ENCODE results near the gene ABHD14A.
A peak's percentile ranks its signal among the peaks of the same experiment; 100 is the strongest.

ABHD14A gene

DNA sequence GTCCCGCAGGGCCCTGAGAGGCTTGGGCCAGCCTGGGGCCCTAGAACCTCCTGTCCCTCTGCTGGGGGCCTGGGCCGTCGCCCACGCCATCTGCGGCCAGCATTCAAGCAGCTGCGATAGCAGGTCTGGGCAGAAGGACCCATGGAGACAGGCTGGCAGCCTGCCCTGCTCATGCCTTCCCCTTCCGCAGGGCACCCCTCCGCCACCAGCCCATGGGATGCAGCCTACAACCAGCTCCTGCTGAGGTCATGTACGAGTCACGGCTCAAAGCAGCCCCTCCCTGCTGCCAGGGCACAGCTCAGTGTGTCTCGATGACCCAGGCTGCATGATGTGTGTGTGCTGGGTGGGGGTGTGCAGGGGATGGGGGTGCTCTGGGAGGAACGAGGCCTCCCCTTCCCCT lies 53.7 kb downstream of the ABHD14A start:
- ATAC-seq, result peak; percentile 51
- TF ChIP-seq SNAI2 (CRISPR knock-in tag; IDR thresholded peaks at IDR 0.05) (no peak), ZNF565 (CRISPR knock-in tag; conservative IDR thresholded peaks at IDR 0.05; ENCODE audit: low read depth) (no peak), ZFP30 (CRISPR knock-in tag; IDR thresholded peaks at IDR 0.05) (no peak), GLIS3 (CRISPR knock-in tag; IDR thresholded peaks at IDR 0.05) (no peak), CSDC2 (CRISPR knock-in tag; IDR thresholded peaks at IDR 0.05) (no peak), OSR1 (CRISPR knock-in tag; IDR thresholded peaks at IDR 0.05) (no peak), RARB (CRISPR knock-in tag; IDR thresholded peaks at IDR 0.05) (no peak), BACH2 (CRISPR knock-in tag; IDR thresholded peaks at IDR 0.05; ENCODE audit: borderline replicate concordance) (no peak), ESRRG (CRISPR knock-in tag; IDR thresholded peaks at IDR 0.05) (no peak), ARNTL (CRISPR knock-in tag; IDR thresholded peaks at IDR 0.05; ENCODE audit: borderline replicate concordance, low read depth) (no peak), PPARA (CRISPR knock-in tag; IDR thresholded peaks at IDR 0.05; ENCODE audit: borderline replicate concordance) (no peak; the same call in 1 of the 2 replicates), ZNF8 (CRISPR knock-in tag; IDR thresholded peaks at IDR 0.05) (no peak), ZC3H10 (CRISPR knock-in tag; IDR thresholded peaks at IDR 0.05) (no peak), TOX (CRISPR knock-in tag; IDR thresholded peaks at IDR 0.05; ENCODE audit: borderline replicate concordance) (no peak), ZFP3 (CRISPR knock-in tag; IDR thresholded peaks at IDR 0.05) (no peak)
- TF ChIP-seq, protein P1, sequence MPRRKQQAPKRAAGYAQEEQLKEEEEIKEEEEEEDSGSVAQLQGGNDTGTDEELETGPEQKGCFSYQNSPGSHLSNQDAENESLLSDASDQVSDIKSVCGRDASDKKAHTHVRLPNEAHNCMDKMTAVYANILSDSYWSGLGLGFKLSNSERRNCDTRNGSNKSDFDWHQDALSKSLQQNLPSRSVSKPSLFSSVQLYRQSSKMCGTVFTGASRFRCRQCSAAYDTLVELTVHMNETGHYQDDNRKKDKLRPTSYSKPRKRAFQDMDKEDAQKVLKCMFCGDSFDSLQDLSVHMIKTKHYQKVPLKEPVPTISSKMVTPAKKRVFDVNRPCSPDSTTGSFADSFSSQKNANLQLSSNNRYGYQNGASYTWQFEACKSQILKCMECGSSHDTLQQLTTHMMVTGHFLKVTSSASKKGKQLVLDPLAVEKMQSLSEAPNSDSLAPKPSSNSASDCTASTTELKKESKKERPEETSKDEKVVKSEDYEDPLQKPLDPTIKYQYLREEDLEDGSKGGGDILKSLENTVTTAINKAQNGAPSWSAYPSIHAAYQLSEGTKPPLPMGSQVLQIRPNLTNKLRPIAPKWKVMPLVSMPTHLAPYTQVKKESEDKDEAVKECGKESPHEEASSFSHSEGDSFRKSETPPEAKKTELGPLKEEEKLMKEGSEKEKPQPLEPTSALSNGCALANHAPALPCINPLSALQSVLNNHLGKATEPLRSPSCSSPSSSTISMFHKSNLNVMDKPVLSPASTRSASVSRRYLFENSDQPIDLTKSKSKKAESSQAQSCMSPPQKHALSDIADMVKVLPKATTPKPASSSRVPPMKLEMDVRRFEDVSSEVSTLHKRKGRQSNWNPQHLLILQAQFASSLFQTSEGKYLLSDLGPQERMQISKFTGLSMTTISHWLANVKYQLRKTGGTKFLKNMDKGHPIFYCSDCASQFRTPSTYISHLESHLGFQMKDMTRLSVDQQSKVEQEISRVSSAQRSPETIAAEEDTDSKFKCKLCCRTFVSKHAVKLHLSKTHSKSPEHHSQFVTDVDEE (CRISPR knock-in tag; IDR thresholded peaks at IDR 0.05), result no peak
- TF ChIP-seq, protein P2, sequence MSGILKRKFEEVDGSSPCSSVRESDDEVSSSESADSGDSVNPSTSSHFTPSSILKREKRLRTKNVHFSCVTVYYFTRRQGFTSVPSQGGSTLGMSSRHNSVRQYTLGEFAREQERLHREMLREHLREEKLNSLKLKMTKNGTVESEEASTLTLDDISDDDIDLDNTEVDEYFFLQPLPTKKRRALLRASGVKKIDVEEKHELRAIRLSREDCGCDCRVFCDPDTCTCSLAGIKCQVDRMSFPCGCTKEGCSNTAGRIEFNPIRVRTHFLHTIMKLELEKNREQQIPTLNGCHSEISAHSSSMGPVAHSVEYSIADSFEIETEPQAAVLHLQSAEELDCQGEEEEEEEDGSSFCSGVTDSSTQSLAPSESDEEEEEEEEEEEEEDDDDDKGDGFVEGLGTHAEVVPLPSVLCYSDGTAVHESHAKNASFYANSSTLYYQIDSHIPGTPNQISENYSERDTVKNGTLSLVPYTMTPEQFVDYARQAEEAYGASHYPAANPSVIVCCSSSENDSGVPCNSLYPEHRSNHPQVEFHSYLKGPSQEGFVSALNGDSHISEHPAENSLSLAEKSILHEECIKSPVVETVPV (CRISPR knock-in tag; IDR thresholded peaks at IDR 0.05), result no peak
- TF ChIP-seq, protein P3, sequence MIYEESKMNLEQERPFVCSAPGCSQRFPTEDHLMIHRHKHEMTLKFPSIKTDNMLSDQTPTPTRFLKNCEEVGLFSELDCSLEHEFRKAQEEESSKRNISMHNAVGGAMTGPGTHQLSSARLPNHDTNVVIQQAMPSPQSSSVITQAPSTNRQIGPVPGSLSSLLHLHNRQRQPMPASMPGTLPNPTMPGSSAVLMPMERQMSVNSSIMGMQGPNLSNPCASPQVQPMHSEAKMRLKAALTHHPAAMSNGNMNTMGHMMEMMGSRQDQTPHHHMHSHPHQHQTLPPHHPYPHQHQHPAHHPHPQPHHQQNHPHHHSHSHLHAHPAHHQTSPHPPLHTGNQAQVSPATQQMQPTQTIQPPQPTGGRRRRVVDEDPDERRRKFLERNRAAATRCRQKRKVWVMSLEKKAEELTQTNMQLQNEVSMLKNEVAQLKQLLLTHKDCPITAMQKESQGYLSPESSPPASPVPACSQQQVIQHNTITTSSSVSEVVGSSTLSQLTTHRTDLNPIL (CRISPR knock-in tag; IDR thresholded peaks at IDR 0.05; ENCODE audit: low read depth), result no peak
- TF ChIP-seq, protein P4, sequence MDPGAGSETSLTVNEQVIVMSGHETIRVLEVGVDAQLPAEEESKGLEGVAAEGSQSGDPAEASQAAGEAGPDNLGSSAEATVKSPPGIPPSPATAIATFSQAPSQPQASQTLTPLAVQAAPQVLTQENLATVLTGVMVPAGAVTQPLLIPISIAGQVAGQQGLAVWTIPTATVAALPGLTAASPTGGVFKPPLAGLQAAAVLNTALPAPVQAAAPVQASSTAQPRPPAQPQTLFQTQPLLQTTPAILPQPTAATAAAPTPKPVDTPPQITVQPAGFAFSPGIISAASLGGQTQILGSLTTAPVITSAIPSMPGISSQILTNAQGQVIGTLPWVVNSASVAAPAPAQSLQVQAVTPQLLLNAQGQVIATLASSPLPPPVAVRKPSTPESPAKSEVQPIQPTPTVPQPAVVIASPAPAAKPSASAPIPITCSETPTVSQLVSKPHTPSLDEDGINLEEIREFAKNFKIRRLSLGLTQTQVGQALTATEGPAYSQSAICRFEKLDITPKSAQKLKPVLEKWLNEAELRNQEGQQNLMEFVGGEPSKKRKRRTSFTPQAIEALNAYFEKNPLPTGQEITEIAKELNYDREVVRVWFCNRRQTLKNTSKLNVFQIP (CRISPR knock-in tag; IDR thresholded peaks at IDR 0.05; ENCODE audit: borderline replicate concordance, low read depth), result no peak
- TF ChIP-seq, protein P5, sequence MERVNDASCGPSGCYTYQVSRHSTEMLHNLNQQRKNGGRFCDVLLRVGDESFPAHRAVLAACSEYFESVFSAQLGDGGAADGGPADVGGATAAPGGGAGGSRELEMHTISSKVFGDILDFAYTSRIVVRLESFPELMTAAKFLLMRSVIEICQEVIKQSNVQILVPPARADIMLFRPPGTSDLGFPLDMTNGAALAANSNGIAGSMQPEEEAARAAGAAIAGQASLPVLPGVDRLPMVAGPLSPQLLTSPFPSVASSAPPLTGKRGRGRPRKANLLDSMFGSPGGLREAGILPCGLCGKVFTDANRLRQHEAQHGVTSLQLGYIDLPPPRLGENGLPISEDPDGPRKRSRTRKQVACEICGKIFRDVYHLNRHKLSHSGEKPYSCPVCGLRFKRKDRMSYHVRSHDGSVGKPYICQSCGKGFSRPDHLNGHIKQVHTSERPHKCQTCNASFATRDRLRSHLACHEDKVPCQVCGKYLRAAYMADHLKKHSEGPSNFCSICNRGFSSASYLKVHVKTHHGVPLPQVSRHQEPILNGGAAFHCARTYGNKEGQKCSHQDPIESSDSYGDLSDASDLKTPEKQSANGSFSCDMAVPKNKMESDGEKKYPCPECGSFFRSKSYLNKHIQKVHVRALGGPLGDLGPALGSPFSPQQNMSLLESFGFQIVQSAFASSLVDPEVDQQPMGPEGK (CRISPR knock-in tag; IDR thresholded peaks at IDR 0.05; ENCODE audit: borderline replicate concordance), result no peak

DNA sequence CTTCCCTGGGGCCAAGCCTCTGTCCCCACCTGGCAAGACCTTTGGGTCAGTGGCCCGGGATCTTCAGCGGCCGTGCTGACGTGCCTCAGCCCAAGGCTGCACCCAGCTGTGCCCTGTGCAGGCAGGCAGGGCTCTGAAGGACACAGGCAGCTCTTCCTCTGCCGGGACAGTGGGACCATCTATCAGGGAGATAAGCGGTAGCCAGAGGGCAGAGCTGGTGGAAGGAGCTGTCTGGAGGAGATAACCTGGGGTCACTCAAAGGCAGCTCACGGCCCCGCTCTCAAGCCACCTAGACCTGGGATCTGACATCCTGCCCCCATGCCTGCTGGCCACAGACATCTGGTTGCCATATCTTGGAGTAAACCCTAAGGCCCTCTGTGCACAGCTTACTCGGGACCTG lies 54.2 kb downstream of the ABHD14A start:
- TF ChIP-seq TCF4 (CRISPR knock-in tag; IDR thresholded peaks at IDR 0.05; ENCODE audit: borderline replicate concordance) (peak; percentile 78; the same call in 1 of the 2 replicates), ZFP30 (CRISPR knock-in tag; IDR thresholded peaks at IDR 0.05) (no peak)

DNA sequence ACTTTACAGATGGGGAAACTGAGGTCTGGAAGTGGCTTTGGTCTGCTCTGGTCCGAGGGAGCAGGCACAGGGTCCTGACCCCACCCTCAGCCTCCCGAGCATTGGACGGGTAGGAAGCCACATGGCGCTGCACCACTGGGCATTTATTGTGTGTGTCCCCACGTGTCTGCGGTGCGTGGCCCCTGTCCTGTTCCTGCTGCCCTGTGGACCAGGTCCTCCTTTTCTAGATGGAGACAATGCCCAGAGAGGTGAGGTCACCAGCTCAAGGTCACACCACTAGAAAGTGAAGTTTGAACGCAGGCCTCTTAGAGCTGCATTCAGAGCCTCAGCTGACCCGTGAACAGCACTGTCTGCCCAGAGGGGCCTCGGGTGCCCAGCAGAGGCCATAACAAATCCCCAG lies 54.7 kb downstream of the ABHD14A start:
- TF ChIP-seq ZFP3 (CRISPR knock-in tag; IDR thresholded peaks at IDR 0.05), result no peak
- no peak for TF ChIP-seq TCF4 (CRISPR knock-in tag; IDR thresholded peaks at IDR 0.05; ENCODE audit: borderline replicate concordance)
- TF ChIP-seq RARB (CRISPR knock-in tag; IDR thresholded peaks at IDR 0.05), result no peak
- TF ChIP-seq, protein P1 (CRISPR knock-in tag; IDR thresholded peaks at IDR 0.05), result no peak; the same call in 1 of the 2 replicates
- TF ChIP-seq PPARA (CRISPR knock-in tag; IDR thresholded peaks at IDR 0.05; ENCODE audit: borderline replicate concordance), result no peak
- TF ChIP-seq, protein P5 (CRISPR knock-in tag; IDR thresholded peaks at IDR 0.05; ENCODE audit: borderline replicate concordance), result no peak
- no peak for ATAC-seq

More for the DNA sequence above, 54.2 kb downstream of the ABHD14A start:
- peak; percentile 27; the same call in 1 of the 3 replicates for ATAC-seq

Data from SK-N-SH treated with all-trans-retinoic acid at 6 μM for 48 hours (cell line).